Measurements from ENCODE around the gene CCDC57. TPM values are rescaled to one million over a fixed set of nuclear protein-coding genes. Genes with fewer than 3 reads are reported as not detected.
A peak's percentile ranks its signal among the peaks of the same experiment; 100 is the strongest.
"Not testable (repeated sequence)": the region's sequence is repeated elsewhere in the genome, so short reads cannot be mapped to it uniquely, and the experiment has no call there.

Gene CCDC57
- total and polyA plus RNA-seq, 9 of the 15 experiments (the other 6 are each of a cell fraction or from before 2014, with no cell fraction given) = 0.83 to 36.2 (median 13.6) TPM

DNA sequence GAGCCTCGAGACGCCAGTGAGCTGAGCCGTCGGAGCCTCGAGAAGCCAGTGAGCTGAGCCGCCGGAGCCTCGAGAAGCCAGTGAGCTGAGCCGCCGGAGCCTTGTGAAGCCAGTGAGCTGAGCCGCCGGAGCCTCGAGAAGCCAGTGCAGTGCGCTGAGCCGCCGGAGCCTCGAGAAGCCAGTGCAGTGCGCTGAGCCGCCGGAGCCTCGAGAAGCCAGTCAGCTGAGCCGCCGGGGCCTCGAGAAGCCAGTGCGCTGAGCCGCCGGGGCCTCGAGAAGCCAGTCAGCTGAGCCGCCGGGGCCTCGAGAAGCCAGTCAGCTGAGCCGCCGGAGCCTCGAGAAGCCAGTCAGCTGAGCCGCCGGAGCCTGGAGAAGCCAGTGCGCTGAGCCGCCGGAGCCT lies 41.5 kb upstream of the CCDC57 start:
- 88% methylated on average over 16 of the region's 39 CpGs for WGBS (ENCODE audit: insufficient coverage, low coverage, missing lambda C conversion rate)
- H3K9ac ChIP-seq (ENCODE audit: insufficient read depth in 1 of 2, low read depth in 2 of 2, low read length in 2 of 2); H3K4me2 ChIP-seq (ENCODE audit: insufficient read depth, low read length); H4K20me1 ChIP-seq (replicated peaks; ENCODE audit: control insufficient read depth, insufficient read depth, low read length); CTCF ChIA-PET (ENCODE audit: low intra/inter-chr PET ratio); H2AFZ ChIP-seq (ENCODE audit: low read depth, low read length); H3K9me1 ChIP-seq (ENCODE audit: control insufficient read depth, insufficient read depth, low read length); DNase-seq (ENCODE audit: extremely low read depth in 1 of 4, low spot score in 3 of 4); FAIRE-seq; intact Hi-C loops (cut with micrococcal nuclease); H3K4me1 ChIP-seq (replicated peaks in 1 of 2; ENCODE audit: control insufficient read depth in 2 of 2, insufficient read depth in 2 of 2, low read length in 2 of 2); in situ Hi-C loops (cut with MboI); BruUV-seq (replicated peaks); H3K27ac ChIP-seq (ENCODE audit: extremely low read depth, low read depth, low read length); H3K9me3 ChIP-seq (replicated peaks; ENCODE audit: control insufficient read depth, insufficient read depth, low read depth, low read length); ATAC-seq; H3K27me3 ChIP-seq (ENCODE audit: control insufficient read depth in 2 of 2, insufficient read depth in 2 of 2, low read length in 2 of 2); H3K4me3 ChIP-seq: not testable (repeated sequence)
- TF ChIP-seq, protein P1, sequence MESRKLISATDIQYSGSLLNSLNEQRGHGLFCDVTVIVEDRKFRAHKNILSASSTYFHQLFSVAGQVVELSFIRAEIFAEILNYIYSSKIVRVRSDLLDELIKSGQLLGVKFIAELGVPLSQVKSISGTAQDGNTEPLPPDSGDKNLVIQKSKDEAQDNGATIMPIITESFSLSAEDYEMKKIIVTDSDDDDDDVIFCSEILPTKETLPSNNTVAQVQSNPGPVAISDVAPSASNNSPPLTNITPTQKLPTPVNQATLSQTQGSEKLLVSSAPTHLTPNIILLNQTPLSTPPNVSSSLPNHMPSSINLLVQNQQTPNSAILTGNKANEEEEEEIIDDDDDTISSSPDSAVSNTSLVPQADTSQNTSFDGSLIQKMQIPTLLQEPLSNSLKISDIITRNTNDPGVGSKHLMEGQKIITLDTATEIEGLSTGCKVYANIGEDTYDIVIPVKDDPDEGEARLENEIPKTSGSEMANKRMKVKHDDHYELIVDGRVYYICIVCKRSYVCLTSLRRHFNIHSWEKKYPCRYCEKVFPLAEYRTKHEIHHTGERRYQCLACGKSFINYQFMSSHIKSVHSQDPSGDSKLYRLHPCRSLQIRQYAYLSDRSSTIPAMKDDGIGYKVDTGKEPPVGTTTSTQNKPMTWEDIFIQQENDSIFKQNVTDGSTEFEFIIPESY (CRISPR knock-in tag; IDR thresholded peaks at IDR 0.05) = peak; percentile 61; the same call in 1 of the 2 replicates
- TF ChIP-seq POLR2G (IDR thresholded peaks at IDR 0.05; ENCODE audit: low read depth, low read length) = peak; percentile 34
- Histone ChIP-seq H3K79me2 (ENCODE audit: control insufficient read depth, insufficient read depth, low read length) (peaks cover 64% of the 10 kb centered on the region), H3K36me3 (ENCODE audit: control insufficient read depth, insufficient read depth, low read length) (peaks cover 88% of the 10 kb centered on the region)
- POLR2A ChIA-PET = interaction anchor here (0.7 to 3.5 kb wide), 6 partner anchors 10 to 39 kb away, joined by 3 to 20 read pairs (median 8); no protein-coding TSS in a partner anchor

DNA sequence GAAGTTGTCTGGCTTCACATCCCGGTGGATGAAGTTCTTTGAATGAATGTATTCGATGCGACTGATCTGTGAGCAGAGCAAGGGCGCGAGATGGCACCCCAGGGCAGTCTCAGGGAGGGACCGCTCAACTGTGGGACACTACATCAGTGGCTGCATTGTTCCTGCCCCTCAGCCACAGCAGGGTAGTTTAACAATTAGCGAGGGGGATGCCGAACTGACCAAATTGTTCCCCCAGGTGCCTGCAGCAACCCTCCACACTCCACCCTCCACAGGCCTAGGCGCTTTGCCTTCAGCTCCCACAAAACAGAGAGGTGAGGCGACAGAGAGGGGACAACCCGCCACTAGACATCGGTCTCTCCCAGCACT lies 40.5 kb upstream of the CCDC57 start:
- Histone ChIP-seq H3K27me3 (ENCODE audit: control insufficient read depth in 2 of 2, insufficient read depth in 2 of 2, low read length in 2 of 2) (no peaks in the 10 kb centered on the region), H3K4me2 (ENCODE audit: insufficient read depth, low read length) (no peak overlapping the region), H3K9ac (ENCODE audit: insufficient read depth in 1 of 2, low read depth in 2 of 2, low read length in 2 of 2) (no peak overlapping the region), H3K27ac (ENCODE audit: extremely low read depth, low read depth, low read length) (no peak overlapping the region; the same call in 2 of the 3 replicates), H3K4me3 (no peak overlapping the region), H3K4me1 (replicated peaks in 1 of 2; ENCODE audit: control insufficient read depth in 2 of 2, insufficient read depth in 2 of 2, low read length in 2 of 2) (peaks cover 0 to 9% of the 10 kb centered on the region in 2 experiments; a peak in 1 of 5 replicates), H3K36me3 (ENCODE audit: control insufficient read depth, insufficient read depth, low read length) (peaks cover 88% of the 10 kb centered on the region), H3K79me2 (ENCODE audit: control insufficient read depth, insufficient read depth, low read length) (peaks cover 54% of the 10 kb centered on the region), H2AFZ (ENCODE audit: low read depth, low read length) (no peak overlapping the region), H3K9me3 (replicated peaks; ENCODE audit: control insufficient read depth, insufficient read depth, low read depth, low read length) (no peaks in the 10 kb centered on the region), H3K9me1 (ENCODE audit: control insufficient read depth, insufficient read depth, low read length) (no peaks in the 10 kb centered on the region), H4K20me1 (replicated peaks; ENCODE audit: control insufficient read depth, insufficient read depth, low read length) (no peaks in the 10 kb centered on the region)
- intact Hi-C loops (cut with micrococcal nuclease) (no loop called here), in situ Hi-C loops (cut with MboI) (no loop called here)
- 0 out of 2 replicates have a peak, but pooled peaks have one; percentile 22 for TF ChIP-seq POLR2A (conservative IDR thresholded peaks at IDR 0.05)
- TF ChIP-seq, protein P2, sequence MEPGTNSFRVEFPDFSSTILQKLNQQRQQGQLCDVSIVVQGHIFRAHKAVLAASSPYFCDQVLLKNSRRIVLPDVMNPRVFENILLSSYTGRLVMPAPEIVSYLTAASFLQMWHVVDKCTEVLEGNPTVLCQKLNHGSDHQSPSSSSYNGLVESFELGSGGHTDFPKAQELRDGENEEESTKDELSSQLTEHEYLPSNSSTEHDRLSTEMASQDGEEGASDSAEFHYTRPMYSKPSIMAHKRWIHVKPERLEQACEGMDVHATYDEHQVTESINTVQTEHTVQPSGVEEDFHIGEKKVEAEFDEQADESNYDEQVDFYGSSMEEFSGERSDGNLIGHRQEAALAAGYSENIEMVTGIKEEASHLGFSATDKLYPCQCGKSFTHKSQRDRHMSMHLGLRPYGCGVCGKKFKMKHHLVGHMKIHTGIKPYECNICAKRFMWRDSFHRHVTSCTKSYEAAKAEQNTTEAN (CRISPR knock-in tag; IDR thresholded peaks at IDR 0.05) = no peak
- 99% methylated on average over 12 of the region's 12 CpGs for WGBS (ENCODE audit: insufficient coverage, low coverage, missing lambda C conversion rate)
- DNase-seq (ENCODE audit: extremely low read depth in 1 of 4, low spot score in 3 of 4) (no peak), FAIRE-seq (no peak), ATAC-seq (no peak)
- POLR2A ChIA-PET = interaction anchor here (1.2 to 2.3 kb wide), 3 partner anchors 11 to 17 kb away, joined by 4 to 20 read pairs (median 9); no protein-coding TSS in a partner anchor
- CTCF ChIA-PET (ENCODE audit: low intra/inter-chr PET ratio) = no interaction called here
- no TSS peak for BruUV-seq (replicated peaks)
